HEK293 (cell line): ENCODE results near the gene AQP1.

Experiments used
- MEIS1 ChIP-seq: sonication (generic); formaldehyde crosslinking; IDR thresholded peaks from 2 replicates; pipeline ENCODE4 v1.8.1; 2022; ENCODE audit warnings: missing genetic modification reagents, mild to moderate bottlenecking, borderline replicate concordance
- ZBTB7A ChIP-seq: fragments of 450-650 bp; formaldehyde crosslinking; IDR thresholded peaks from 2 replicates; pipeline ENCODE4 v1.5.1; 2016; ENCODE audit warnings: low read depth, missing biosample characterization, missing genetic modification characterization
- TF ChIP-seq, protein P1 (sequence below): fragments of 450-650 bp; formaldehyde crosslinking; IDR thresholded peaks from 2 replicates; pipeline ENCODE4 v1.5.1; 2016; ENCODE audit warnings: missing biosample characterization, missing genetic modification characterization

GRCh38 chr7:30954914-30955313, 43.3 kb downstream of the AQP1 start:
- TF ChIP-seq MEIS1 (CRISPR knock-in tag) (no peak), ZBTB7A (no peak)
- TF ChIP-seq, protein P1, sequence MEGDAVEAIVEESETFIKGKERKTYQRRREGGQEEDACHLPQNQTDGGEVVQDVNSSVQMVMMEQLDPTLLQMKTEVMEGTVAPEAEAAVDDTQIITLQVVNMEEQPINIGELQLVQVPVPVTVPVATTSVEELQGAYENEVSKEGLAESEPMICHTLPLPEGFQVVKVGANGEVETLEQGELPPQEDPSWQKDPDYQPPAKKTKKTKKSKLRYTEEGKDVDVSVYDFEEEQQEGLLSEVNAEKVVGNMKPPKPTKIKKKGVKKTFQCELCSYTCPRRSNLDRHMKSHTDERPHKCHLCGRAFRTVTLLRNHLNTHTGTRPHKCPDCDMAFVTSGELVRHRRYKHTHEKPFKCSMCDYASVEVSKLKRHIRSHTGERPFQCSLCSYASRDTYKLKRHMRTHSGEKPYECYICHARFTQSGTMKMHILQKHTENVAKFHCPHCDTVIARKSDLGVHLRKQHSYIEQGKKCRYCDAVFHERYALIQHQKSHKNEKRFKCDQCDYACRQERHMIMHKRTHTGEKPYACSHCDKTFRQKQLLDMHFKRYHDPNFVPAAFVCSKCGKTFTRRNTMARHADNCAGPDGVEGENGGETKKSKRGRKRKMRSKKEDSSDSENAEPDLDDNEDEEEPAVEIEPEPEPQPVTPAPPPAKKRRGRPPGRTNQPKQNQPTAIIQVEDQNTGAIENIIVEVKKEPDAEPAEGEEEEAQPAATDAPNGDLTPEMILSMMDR (tag by site-specific recombination): no peak
